CD4-positive, alpha-beta T cell treated with Interleukin-2 at 100 ng/mL for 4 hours (primary cell): ENCODE results near the gene RPL5.
"Not testable (repeated sequence)": the region's sequence is repeated elsewhere in the genome, so short reads cannot be mapped to it uniquely, and the experiment has no call there.

Experiments used
- DNase-seq: peaks from one replicate; pipeline ENCODE4 v3.0.0-alpha.2; 2020; ENCODE audit warnings: low spot score

RPL5 gene

GRCh38 chr1:92831762-92832536 is at the start of gene RPL5:
RPL5 (plus strand) TSS chr1:92832040; CDS start chr1:92832115, 75 bp downstream.
- DNase-seq, result peak; percentile 98

- not testable (repeated sequence) for DNase-seq
Observed at GRCh38 chr1:92783550-92783949, 48.3 kb upstream of the RPL5 start.

GRCh38 chr1:92784021-92784638 is 47.7 kb upstream of the RPL5 start:
- DNase-seq, result peak; percentile 47

- peak; percentile 41 for DNase-seq
Observed at GRCh38 chr1:92784639-92785500, 47.0 kb upstream of the RPL5 start, which contains the start of gene EVI5. EVI5 (minus strand) TSS chr1:92785108; CDS start chr1:92736546, 48,562 bp downstream.

- DNase-seq, result no peak
Observed at GRCh38 chr1:92786111-92786901, 45.5 kb upstream of the RPL5 start.

- DNase-seq, result no peak
Observed at GRCh38 chr1:92790081-92790480, 41.8 kb upstream of the RPL5 start.

GRCh38 chr1:92790867-92791266 is 41.0 kb upstream of the RPL5 start:
- no peak for DNase-seq

- DNase-seq, result no peak
Observed at GRCh38 chr1:92791487-92792066, 40.3 kb upstream of the RPL5 start.

GRCh38 chr1:92792340-92792782 is 39.5 kb upstream of the RPL5 start:
- no peak for DNase-seq

- DNase-seq, result no peak
Observed at GRCh38 chr1:92795166-92795565, 36.7 kb upstream of the RPL5 start.

GRCh38 chr1:92797297-92797696 is 34.5 kb upstream of the RPL5 start:
- no peak for DNase-seq

- no peak for DNase-seq
Observed at GRCh38 chr1:92797961-92798360, 33.9 kb upstream of the RPL5 start.

- DNase-seq, result no peak
Observed at GRCh38 chr1:92803140-92803887, 28.5 kb upstream of the RPL5 start.

- DNase-seq, result peak; percentile 13
Observed at GRCh38 chr1:92804721-92805201, 27.1 kb upstream of the RPL5 start.

- DNase-seq, result no peak
Observed at GRCh38 chr1:92805216-92805615, 26.6 kb upstream of the RPL5 start.

- DNase-seq, result no peak
Observed at GRCh38 chr1:92808381-92808780, 23.5 kb upstream of the RPL5 start.

GRCh38 chr1:92816732-92817131 is 15.1 kb upstream of the RPL5 start:
- no peak for DNase-seq

GRCh38 chr1:92817137-92817697 is 14.6 kb upstream of the RPL5 start:
- DNase-seq, result no peak

GRCh38 chr1:92817986-92818764 is 13.7 kb upstream of the RPL5 start:
- peak; percentile 39 for DNase-seq
